Natural killer cell (primary cell): ENCODE data around the gene MED20. TPM values are rescaled to one million over a fixed set of nuclear protein-coding genes. Genes with fewer than 3 reads are reported as not detected.

Experiments used
- ATAC-seq, 3 donors: fragments of 150-1000 bp in 2 of 3; fragments of 200-7000 bp in 1 of 3; cut with Tn5 transposase; 1 replicate in 1 of 3; 2 replicates in 2 of 3; pipeline ENCODE4 v1.10.0; 2021; ENCODE audit warnings: mild to moderate bottlenecking in 2 of 3, moderate library complexity in 2 of 3
- DNase-seq, 2 donors: peaks; one replicate each; pipeline versions ENCODE4 v3.0.0 to v3.0.0-alpha.2; 2013 to 2021; ENCODE audit warnings: mixed read lengths in 1 of 2
- H3K27ac ChIP-seq: one replicate; pipeline ENCODE4 v1.5.1; 2013; ENCODE audit warnings: mild to moderate bottlenecking, low read length
- H3K27me3 ChIP-seq: one replicate; pipeline ENCODE4 v1.6.1; 2013; ENCODE audit warnings: low read length; ENCODE audit not compliant: control insufficient read depth, insufficient read depth
- H3K36me3 ChIP-seq: one replicate; pipeline ENCODE4 v1.6.1; 2013; ENCODE audit warnings: low read length; ENCODE audit not compliant: control insufficient read depth, insufficient read depth
- H3K4me1 ChIP-seq: one replicate; pipeline ENCODE4 v1.6.1; 2013; ENCODE audit warnings: low read length; ENCODE audit not compliant: control insufficient read depth, insufficient read depth
- H3K4me3 ChIP-seq: one replicate; pipeline ENCODE4 v1.5.1; 2013; ENCODE audit warnings: low read length
- H3K9me3 ChIP-seq: one replicate; pipeline ENCODE4 v1.6.1; 2013; ENCODE audit warnings: low read length; ENCODE audit not compliant: control insufficient read depth, insufficient read depth
- H3K27ac Mint-ChIP-seq, 2 donors: one replicate each; pipeline ENCODE4 v1.8.0; 2022; ENCODE audit warnings: mild to moderate bottlenecking in 2 of 2, mixed read lengths in 2 of 2, moderate library complexity in 1 of 2
- H3K27me3 Mint-ChIP-seq, 2 donors: one replicate each; pipeline ENCODE4 v1.8.0; 2022; ENCODE audit warnings: low read depth in 2 of 2, mixed read lengths in 2 of 2
- H3K36me3 Mint-ChIP-seq: one replicate; pipeline ENCODE4 v1.8.0; 2022; ENCODE audit warnings: mixed read lengths
- H3K4me1 Mint-ChIP-seq, 2 donors: one replicate each; pipeline ENCODE4 v1.8.0; 2022; ENCODE audit warnings: mixed read lengths in 2 of 2
- H3K4me3 Mint-ChIP-seq: one replicate; pipeline ENCODE4 v1.8.0; 2022; ENCODE audit warnings: mild to moderate bottlenecking, moderate library complexity, mixed read lengths
- H3K9me3 Mint-ChIP-seq, 2 donors: one replicate each; pipeline ENCODE4 v1.8.0; 2022; ENCODE audit warnings: mixed read lengths in 2 of 2
- WGBS: methylation state at CpG from one replicate; pipeline ENCODE4 v1.1.7; 2013; ENCODE audit warnings: missing lambda C conversion rate; ENCODE audit not compliant: insufficient coverage; 5-methylcytosine and 5-hydroxymethylcytosine counted together
- intact Hi-C: fragments of 100-400 bp; cut with micrococcal nuclease; formaldehyde crosslinking; loops from one replicate; pipeline ENCODE4 v1.14.2; 2022
- total RNA-seq, 4 donors: library from RNA; stranded (reverse); fragments of 120-200 nt in 1 of 4; gene quantifications; one replicate each; pipeline versions ENCODE4 v1.2.3 to v1.2.4, GENCODE V29; 2013 to 2022
- TF ChIP-seq, protein P1 (sequence below): fragments of 200-600 bp; IDR thresholded peaks from one replicate; pipeline ENCODE4 v1.8.0; 2022; ENCODE audit warnings: antibody characterized with exemption

Gene MED20
- total RNA-seq, 3 donors from 2014 or later (not counting 1 experiment from before 2014, with no cell fraction given) = 6.4 to 15.2 (median 15.0) TPM

GRCh38 chr6:41896281-41896680 lies 24.7 kb downstream of the MED20 start:
- TF ChIP-seq, protein P1, sequence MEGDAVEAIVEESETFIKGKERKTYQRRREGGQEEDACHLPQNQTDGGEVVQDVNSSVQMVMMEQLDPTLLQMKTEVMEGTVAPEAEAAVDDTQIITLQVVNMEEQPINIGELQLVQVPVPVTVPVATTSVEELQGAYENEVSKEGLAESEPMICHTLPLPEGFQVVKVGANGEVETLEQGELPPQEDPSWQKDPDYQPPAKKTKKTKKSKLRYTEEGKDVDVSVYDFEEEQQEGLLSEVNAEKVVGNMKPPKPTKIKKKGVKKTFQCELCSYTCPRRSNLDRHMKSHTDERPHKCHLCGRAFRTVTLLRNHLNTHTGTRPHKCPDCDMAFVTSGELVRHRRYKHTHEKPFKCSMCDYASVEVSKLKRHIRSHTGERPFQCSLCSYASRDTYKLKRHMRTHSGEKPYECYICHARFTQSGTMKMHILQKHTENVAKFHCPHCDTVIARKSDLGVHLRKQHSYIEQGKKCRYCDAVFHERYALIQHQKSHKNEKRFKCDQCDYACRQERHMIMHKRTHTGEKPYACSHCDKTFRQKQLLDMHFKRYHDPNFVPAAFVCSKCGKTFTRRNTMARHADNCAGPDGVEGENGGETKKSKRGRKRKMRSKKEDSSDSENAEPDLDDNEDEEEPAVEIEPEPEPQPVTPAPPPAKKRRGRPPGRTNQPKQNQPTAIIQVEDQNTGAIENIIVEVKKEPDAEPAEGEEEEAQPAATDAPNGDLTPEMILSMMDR = no peak
- WGBS = 25% methylated on average over 2 of the region's 3 CpGs
- Mint-ChIP-seq H3K9me3 (no peaks in the 10 kb centered on the region), H3K4me3 (no peak overlapping the region), H3K27ac (no peak overlapping the region), H3K4me1 (peaks cover 11 to 13% of the 10 kb centered on the region in 2 donors), H3K27me3 (no peaks in the 10 kb centered on the region), H3K36me3 (no peaks in the 10 kb centered on the region)
- peaks cover 14% of the 10 kb centered on the region for H3K4me1 ChIP-seq
- H3K4me3 ChIP-seq = no peak overlapping the region
- no peaks in the 10 kb centered on the region for H3K9me3 ChIP-seq
- intact Hi-C loops = no loop called here
- DNase-seq (no peak), ATAC-seq (no peak)
- H3K36me3 ChIP-seq = no peaks in the 10 kb centered on the region
- no peaks in the 10 kb centered on the region for H3K27me3 ChIP-seq
- peak overlapping the region; percentile 85 for H3K27ac ChIP-seq

- H3K4me3 Mint-ChIP-seq = no peak within 1 kb of the TSS
- peaks cover 11 to 13% of the 10 kb centered on the region in 2 donors for H3K4me1 Mint-ChIP-seq
- WGBS = under 1% methylated on average over 52 of the region's 55 CpGs
Measured at GRCh38 chr6:41895300-41896233, 25.4 kb downstream of the MED20 start, which contains the start of gene USP49. Gene USP49, minus strand, starts transcription at chr6:41895375. Its CDS starts 88,392 bp downstream, at chr6:41806983.

DNA sequence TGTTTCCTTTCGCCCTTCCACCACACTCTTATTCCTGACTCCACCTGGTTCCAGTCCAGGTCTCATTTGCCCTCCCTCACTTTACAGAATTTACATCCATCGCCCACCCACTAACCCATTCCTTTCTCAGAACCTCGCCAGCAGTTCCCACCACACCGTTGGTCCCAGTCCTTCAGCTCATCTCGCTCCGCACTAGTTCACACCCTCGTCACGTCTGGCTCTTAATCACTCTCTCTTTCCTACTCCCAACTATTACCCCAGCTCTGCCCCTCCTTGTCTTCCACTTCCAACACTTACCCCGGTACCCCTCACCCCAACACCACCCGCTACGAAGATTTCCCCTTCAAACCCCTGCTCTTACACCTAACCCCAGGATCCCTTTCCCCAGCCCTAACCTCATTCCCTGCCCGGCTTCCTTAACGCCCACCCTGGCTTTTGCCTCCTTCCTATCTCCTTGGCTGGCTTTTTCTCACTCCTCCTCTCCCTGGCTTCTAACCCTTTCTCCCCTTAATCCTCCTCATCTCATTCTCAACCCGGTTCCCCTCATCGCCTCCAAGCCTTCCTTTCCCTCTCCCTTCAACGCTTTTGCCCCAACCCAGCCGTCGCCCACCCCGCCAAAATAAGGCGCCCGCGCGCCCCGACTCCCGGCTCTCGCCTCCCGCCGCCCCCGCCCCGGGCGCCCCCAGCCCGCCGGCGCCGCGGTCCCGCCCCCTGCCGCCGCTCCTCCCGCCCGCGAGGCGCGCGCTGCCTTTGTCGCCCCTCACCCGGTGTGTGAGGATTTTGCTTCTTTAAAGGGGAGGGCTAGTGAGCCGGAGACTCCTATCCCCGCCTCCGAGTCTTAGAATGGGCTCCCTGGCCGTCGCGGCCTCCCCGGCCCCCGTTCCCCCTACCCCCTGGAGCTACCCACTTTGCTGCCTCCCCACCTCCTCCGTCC lies 26.3 kb downstream of the MED20 start:
- H3K4me3 ChIP-seq = peak overlapping the region; percentile 86
- peak; percentile 18 to 34 for DNase-seq
- no peak overlapping the region for H3K4me3 Mint-ChIP-seq

More at GRCh38 chr6:41895300-41896233, 25.4 kb downstream of the MED20 start, which contains the start of gene USP49:
- H3K4me3 ChIP-seq = peak within 1 kb of the TSS; percentile 86
- peak within 1 kb of the TSS; percentile 85 for H3K27ac ChIP-seq
- ATAC-seq (peak; percentile 88 to 96 (median 90)), DNase-seq (peak; percentile 92 to 95)
- Mint-ChIP-seq H3K27ac (no peak within 1 kb of the TSS), H3K27me3 (no peaks in the 10 kb centered on the region), H3K9me3 (no peaks in the 10 kb centered on the region), H3K36me3 (no peaks in the 10 kb centered on the region)
- H3K36me3 ChIP-seq = no peaks in the 10 kb centered on the region
- no peaks in the 10 kb centered on the region for H3K27me3 ChIP-seq
- peaks cover 14% of the 10 kb centered on the region for H3K4me1 ChIP-seq
- intact Hi-C loops = loop anchor here (1.0 kb wide), 4 partner anchors 26 to 149 kb away; partner anchors contain the start of genes BYSL, MED20 and TOMM6
- TF ChIP-seq, protein P1 = no peak
- no peaks in the 10 kb centered on the region for H3K9me3 ChIP-seq

More for the DNA sequence above, 26.3 kb downstream of the MED20 start:
- H3K9me3 ChIP-seq = no peaks in the 10 kb centered on the region
- ATAC-seq = peak; percentile 28 to 40 (median 34)
- no peaks in the 10 kb centered on the region for H3K36me3 ChIP-seq
- intact Hi-C loops = loop anchor here (1.0 kb wide), 4 partner anchors 27 to 150 kb away; partner anchors contain the start of genes BYSL, MED20 and TOMM6
- no peak overlapping the region for H3K27ac ChIP-seq
- 3% methylated on average over 49 of the region's 56 CpGs for WGBS
- no peaks in the 10 kb centered on the region for H3K27me3 Mint-ChIP-seq
- TF ChIP-seq, protein P1 = no peak
- no peaks in the 10 kb centered on the region for H3K9me3 Mint-ChIP-seq
- peaks cover 11 to 13% of the 10 kb centered on the region in 2 donors for H3K4me1 Mint-ChIP-seq
- H3K27me3 ChIP-seq = no peaks in the 10 kb centered on the region
- H3K36me3 Mint-ChIP-seq = no peaks in the 10 kb centered on the region
- H3K4me1 ChIP-seq = peaks cover 14% of the 10 kb centered on the region
- H3K27ac Mint-ChIP-seq = no peak overlapping the region
